ENCODE data around the gene ASB18. TPM values are rescaled to one million over a fixed set of nuclear protein-coding genes. Genes with fewer than 3 reads are reported as not detected.

The ASB18 gene
- total and polyA plus RNA-seq, 2 of the 8 experiments (the other 6 are each of a cell fraction or from before 2014, with no cell fraction given): not detected

DNA sequence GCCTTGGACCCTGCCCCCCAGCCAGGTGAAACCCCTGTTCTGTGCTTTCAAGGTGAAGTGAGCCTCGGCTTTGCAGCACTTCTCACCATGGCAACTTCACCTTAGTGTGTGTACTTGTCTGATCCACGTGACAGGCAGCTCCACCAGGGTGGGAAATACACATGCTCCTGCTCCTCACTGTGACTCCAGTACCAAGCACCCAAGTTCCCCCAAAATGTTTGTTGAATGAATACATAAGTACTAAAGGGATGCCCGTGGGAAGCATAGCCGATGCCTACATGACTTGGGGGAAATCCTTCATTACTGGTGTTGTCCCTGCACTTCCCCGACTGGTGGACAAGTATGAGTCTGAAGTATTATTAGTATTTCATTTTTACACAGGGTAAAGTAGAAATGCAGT is 54.2 kb downstream of the ASB18 start:
- Histone ChIP-seq H3K14ac (ENCODE audit: insufficient read length) (no peak overlapping the region), H3K56ac (replicated peaks; ENCODE audit: insufficient read length, low read depth, low read length) (no peak overlapping the region), H3K23me2 (ENCODE audit: low read depth, low read length) (no peaks in the 10 kb centered on the region), H2BK20ac (ENCODE audit: low read length) (no peak overlapping the region), H3K9ac (replicated peaks in 1 of 4; ENCODE audit: extremely low read depth in 1 of 4, low read depth in 3 of 4, low read length in 3 of 4) (no peak overlapping the region), H4K91ac (replicated peaks; ENCODE audit: insufficient read length, low read length) (no peak overlapping the region), H2AFZ (ENCODE audit: low read length) (no peak overlapping the region), H2AK5ac (ENCODE audit: low read depth, low read length) (peak overlapping the region; percentile 71; the same call in 1 of the 2 replicates), H3K4me3 (ENCODE audit: extremely low read depth in 1 of 4, insufficient read depth in 2 of 4, low read depth in 3 of 4, low read length in 4 of 4) (no peak overlapping the region), H3K27ac (ENCODE audit: low read depth, low read length) (no peak overlapping the region), H2BK15ac (ENCODE audit: low read length) (no peak overlapping the region), H3K4me2 (ENCODE audit: insufficient read depth in 1 of 2, low read depth in 2 of 2, low read length in 2 of 2) (no peak overlapping the region), H3K23ac (ENCODE audit: insufficient read length) (no peak overlapping the region), H4K5ac (ENCODE audit: insufficient read length, low read depth, low read length) (no peak overlapping the region), H2BK12ac (ENCODE audit: low read depth, low read length) (peak overlapping the region; percentile 41; the same call in 1 of the 2 replicates), H4K20me1 (replicated peaks in 1 of 2; ENCODE audit: control insufficient read depth in 1 of 2, insufficient read depth in 2 of 2, low read length in 2 of 2) (no peaks in the 10 kb centered on the region), H3K9me3 (ENCODE audit: insufficient read depth in 2 of 2, low read depth in 1 of 2, low read length in 1 of 2) (no peaks in the 10 kb centered on the region), H3K27me3 (replicated peaks in 1 of 4; ENCODE audit: control insufficient read depth in 3 of 4, extremely low read depth in 1 of 4, insufficient read depth in 3 of 4, low read length in 3 of 4) (no peaks in the 10 kb centered on the region; a peak in 2 of 7 replicates), H3K36me3 (ENCODE audit: control insufficient read depth in 2 of 4, insufficient read depth in 4 of 4, low read length in 3 of 4) (no peaks in the 10 kb centered on the region), H3K4ac (replicated peaks; ENCODE audit: insufficient read length, low read depth, low read length) (no peak overlapping the region), H3K79me1 (ENCODE audit: low read depth, low read length) (no peaks in the 10 kb centered on the region), H2BK5ac (ENCODE audit: low read depth, low read length) (no peak overlapping the region), H3K79me2 (ENCODE audit: control insufficient read depth in 1 of 2, insufficient read depth in 2 of 2, low read length in 2 of 2) (no peaks in the 10 kb centered on the region), H3K18ac (ENCODE audit: extremely low read depth, low read length) (no peak overlapping the region), H3K4me1 (replicated peaks in 1 of 4; ENCODE audit: control insufficient read depth in 3 of 4, insufficient read depth in 4 of 4, low read length in 3 of 4) (peaks cover 0 to 7% (median 2%) of the 10 kb centered on the region in 4 experiments; a peak in 5 of 7 replicates), H2BK120ac (replicated peaks; ENCODE audit: low read depth, low read length) (no peak overlapping the region), H4K8ac (ENCODE audit: extremely low read depth, insufficient read depth, low read length) (no peak overlapping the region)
- FAIRE-seq: no peak
- DNase-seq (ENCODE audit: low read depth in 1 of 2, low spot score in 2 of 2): no peak
- 92% methylated on average over 5 of the region's 5 CpGs; no CpG with 5 or more reads in 1 of the 2 experiments for WGBS, 2 experiments (ENCODE audit: extremely low coverage in 1 of 2, insufficient coverage in 1 of 2, insufficient read length in 1 of 2, insufficient replicate concordance in 2 of 2, low coverage in 1 of 2, low lambda C conversion rate in 2 of 2, missing lambda C conversion rate in 1 of 2)
- ChIA-PET POLR2A (ENCODE audit: partially characterized antibody) (interaction anchor here (0.6 to 1.3 kb wide), 4 partner anchors 9 to 29 kb away, joined by 3 to 4 read pairs (median 4); no protein-coding TSS in a partner anchor), CTCF (ENCODE audit: partially characterized antibody) (interaction anchor here (0.6 to 1.6 kb wide), 17 partner anchors 9 to 300 kb away, joined by 3 to 10 read pairs (median 3); no protein-coding TSS in a partner anchor)
- no peak for TF ChIP-seq RAD21 (IDR thresholded peaks at IDR 0.05 in 1 of 2, conservative IDR thresholded peaks at IDR 0.05 in 1 of 2; ENCODE audit: low read depth in 2 of 2, low read length in 2 of 2)

Measured in H1 (cell line).